ENCODE data around the gene KCNMA1.

KCNMA1 gene

GRCh38 chr10:77682393-77683087, 44.9 kb upstream of the KCNMA1 start:
- no peaks in the 10 kb centered on the region for H3K9me3 ChIP-seq
- H3K27ac ChIP-seq = no peak overlapping the region
- H3K4me1 ChIP-seq (ENCODE audit: control insufficient read depth in 1 of 2, insufficient read depth in 1 of 2, low read depth in 1 of 2, low read length in 1 of 2) = no peaks in the 10 kb centered on the region
- TF ChIP-seq CTCF (IDR thresholded peaks at IDR 0.05) = no peak
- no peaks in the 10 kb centered on the region for H3K36me3 ChIP-seq
- peaks cover 18% of the 10 kb centered on the region for H3K27me3 ChIP-seq
- H3K4me3 ChIP-seq (ENCODE audit: low read depth in 1 of 2, low read length in 1 of 2) = no peak overlapping the region

DNA sequence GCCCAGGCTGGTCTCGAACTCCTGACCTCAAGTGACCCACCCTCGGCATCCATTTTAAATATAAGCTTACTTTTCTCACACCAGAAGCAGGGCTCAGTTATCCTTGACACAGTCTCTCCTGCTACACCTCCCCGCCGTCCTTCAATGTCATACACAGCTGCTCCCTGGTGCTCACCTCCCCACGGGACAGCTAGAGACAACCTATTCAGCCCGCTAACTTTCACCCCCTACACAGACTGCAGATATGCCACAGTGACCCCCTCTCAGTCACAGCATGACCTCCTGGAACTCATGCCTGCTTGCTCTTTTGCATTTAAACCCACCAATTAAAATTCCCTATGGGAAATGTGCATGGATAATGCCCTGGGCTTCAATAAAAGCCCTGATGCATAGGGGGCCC, 44.2 kb upstream of the KCNMA1 start:
- Histone ChIP-seq H3K27ac (no peak overlapping the region), H3K36me3 (no peaks in the 10 kb centered on the region), H3K4me1 (ENCODE audit: control insufficient read depth in 1 of 2, insufficient read depth in 1 of 2, low read depth in 1 of 2, low read length in 1 of 2) (no peaks in the 10 kb centered on the region), H3K27me3 (peaks cover 11% of the 10 kb centered on the region), H3K4me3 (ENCODE audit: low read depth in 1 of 2, low read length in 1 of 2) (no peak overlapping the region), H3K9me3 (no peaks in the 10 kb centered on the region)
- no peak for TF ChIP-seq CTCF (IDR thresholded peaks at IDR 0.05)

DNA sequence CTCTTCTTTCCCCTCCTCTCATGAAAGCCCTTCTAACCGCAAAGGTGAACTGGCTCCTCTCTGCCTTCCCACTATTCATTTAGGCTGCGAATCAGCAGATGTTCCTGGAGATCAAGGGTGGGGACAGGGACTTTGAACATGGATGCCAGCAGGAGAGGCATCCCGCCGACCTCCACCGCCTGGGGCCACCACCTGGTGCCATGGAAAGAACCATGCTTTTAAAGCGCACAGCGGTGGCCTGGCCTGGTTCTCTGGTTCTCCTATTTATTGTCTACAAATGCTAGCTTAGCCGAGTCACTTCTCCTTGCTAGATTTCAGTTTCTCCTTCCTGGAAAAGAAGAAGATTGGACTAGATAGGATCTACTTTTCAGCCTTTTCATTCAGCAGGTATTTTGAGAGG, 43.2 kb upstream of the KCNMA1 start:
- H3K4me3 ChIP-seq (ENCODE audit: low read depth in 1 of 2, low read length in 1 of 2) = no peak overlapping the region
- no peak overlapping the region for H3K27ac ChIP-seq
- peaks cover 6% of the 10 kb centered on the region for H3K27me3 ChIP-seq
- no peaks in the 10 kb centered on the region for H3K9me3 ChIP-seq
- H3K4me1 ChIP-seq (ENCODE audit: control insufficient read depth in 1 of 2, insufficient read depth in 1 of 2, low read depth in 1 of 2, low read length in 1 of 2) = no peaks in the 10 kb centered on the region
- no peak for TF ChIP-seq CTCF (IDR thresholded peaks at IDR 0.05)
- no peaks in the 10 kb centered on the region for H3K36me3 ChIP-seq

- Histone ChIP-seq H3K27ac (no peak overlapping the region), H3K4me1 (ENCODE audit: control insufficient read depth in 1 of 2, insufficient read depth in 1 of 2, low read depth in 1 of 2, low read length in 1 of 2) (no peaks in the 10 kb centered on the region), H3K27me3 (peaks cover 4% of the 10 kb centered on the region), H3K4me3 (ENCODE audit: low read depth in 1 of 2, low read length in 1 of 2) (no peak overlapping the region), H3K9me3 (no peaks in the 10 kb centered on the region), H3K36me3 (no peaks in the 10 kb centered on the region)
- TF ChIP-seq CTCF (IDR thresholded peaks at IDR 0.05) = no peak
Measured at GRCh38 chr10:77680065-77680464, 42.5 kb upstream of the KCNMA1 start.

DNA sequence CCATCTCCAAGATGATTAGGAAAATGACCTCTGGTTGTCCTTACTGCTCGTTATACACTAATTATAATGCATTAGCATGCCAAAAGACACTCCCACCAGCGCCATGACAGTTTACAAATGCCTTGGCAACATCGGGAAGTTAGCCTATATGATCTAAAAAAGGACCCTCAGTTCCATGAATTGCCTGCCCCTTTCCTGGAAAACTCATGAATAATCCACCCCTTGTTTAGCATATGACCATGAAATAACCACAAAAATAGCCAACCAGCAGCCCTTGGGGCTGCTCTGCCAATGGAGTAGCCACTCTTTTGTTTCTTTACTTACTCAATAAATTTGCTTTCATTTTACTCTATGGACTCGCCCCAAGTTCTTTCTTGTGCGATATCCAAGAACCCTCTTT, 41.6 kb upstream of the KCNMA1 start:
- Histone ChIP-seq H3K27ac (no peak overlapping the region), H3K4me1 (ENCODE audit: control insufficient read depth in 1 of 2, insufficient read depth in 1 of 2, low read depth in 1 of 2, low read length in 1 of 2) (no peaks in the 10 kb centered on the region), H3K9me3 (no peaks in the 10 kb centered on the region), H3K4me3 (ENCODE audit: low read depth in 1 of 2, low read length in 1 of 2) (no peak overlapping the region), H3K27me3 (peaks cover 9% of the 10 kb centered on the region), H3K36me3 (no peaks in the 10 kb centered on the region)
- no peak for TF ChIP-seq CTCF (IDR thresholded peaks at IDR 0.05)
